CD14-positive monocyte (primary cell): ENCODE data around the gene SMAD1. TPM values are rescaled to one million over a fixed set of nuclear protein-coding genes. Genes with fewer than 3 reads are reported as not detected.

ENCODE experiments used
- DNase-seq, 3 donors: peaks; one replicate each; pipeline ENCODE4 v3.0.0-alpha.2; 2011 to 2022
- H2AFZ ChIP-seq: 2 replicates; pipeline ENCODE4 v1.6.0; 2012; ENCODE audit warnings: mild to moderate bottlenecking, low read depth, low read length, inconsistent platforms; ENCODE audit not compliant: insufficient read depth, poor library complexity, severe bottlenecking
- H3K27ac ChIP-seq, 2 donors: 1 replicate in 1 of 2; 2 replicates in 1 of 2; pipeline ENCODE4 v1.5.1; 2012 to 2013; ENCODE audit warnings: low read length in 2 of 2, control low read depth in 1 of 2, inconsistent platforms in 1 of 2, low read depth in 1 of 2, mild to moderate bottlenecking in 1 of 2
- H3K27me3 ChIP-seq, 2 donors: one replicate each; pipeline versions ENCODE4 v1.6.0 to v1.6.1; 2011 to 2013; ENCODE audit warnings: low read length in 2 of 2; ENCODE audit not compliant: control insufficient read depth in 2 of 2, insufficient read depth in 2 of 2
- H3K36me3 ChIP-seq, 2 donors: replicated peaks in 1 of 2; 1 replicate in 1 of 2; 2 replicates in 1 of 2; pipeline versions ENCODE4 v1.5.1 to v1.6.1; 2012 to 2013; ENCODE audit warnings: low read length in 2 of 2, control low read depth in 1 of 2, inconsistent platforms in 1 of 2, mild to moderate bottlenecking in 1 of 2; ENCODE audit not compliant: insufficient read depth in 2 of 2, control insufficient read depth in 1 of 2
- H3K4me1 ChIP-seq, 2 donors: 1 replicate in 1 of 2; 2 replicates in 1 of 2; pipeline versions ENCODE4 v1.5.1 to v1.6.1; 2012 to 2013; ENCODE audit warnings: low read length in 2 of 2, control low read depth in 1 of 2, inconsistent platforms in 1 of 2, mild to moderate bottlenecking in 1 of 2, moderate library complexity in 1 of 2; ENCODE audit not compliant: insufficient read depth in 2 of 2, control insufficient read depth in 1 of 2
- H3K4me2 ChIP-seq: replicated peaks from 2 replicates; pipeline ENCODE3; 2012; ENCODE audit warnings: low read length, moderate library complexity, mild to moderate bottlenecking; ENCODE audit not compliant: poor library complexity, severe bottlenecking; ENCODE audit errors: extremely low read depth
- H3K4me3 ChIP-seq, 3 experiments: fragments of 200-600 bp in 1 of 3; sonication (generic) in 1 of 3; replicated peaks in 1 of 3; 1 replicate in 2 of 3; 2 replicates in 1 of 3; pipeline ENCODE4 v1.5.1; 2011 to 2013; ENCODE audit warnings: low read length in 3 of 3, mild to moderate bottlenecking in 3 of 3, control low read depth in 2 of 3, low read depth in 2 of 3, inconsistent platforms in 1 of 3, moderate library complexity in 1 of 3
- H3K79me2 ChIP-seq: 2 replicates; pipeline ENCODE4 v1.6.0; 2012; ENCODE audit warnings: mild to moderate bottlenecking, control low read depth, inconsistent platforms, low read length, moderate library complexity; ENCODE audit not compliant: insufficient read depth
- H3K9ac ChIP-seq: 2 replicates; pipeline ENCODE4 v1.6.0; 2017; ENCODE audit warnings: low read length, mild to moderate bottlenecking; ENCODE audit not compliant: insufficient read depth, poor library complexity, severe bottlenecking
- H3K9me3 ChIP-seq, 2 donors: replicated peaks in 1 of 2; 1 replicate in 1 of 2; 2 replicates in 1 of 2; pipeline versions ENCODE4 v1.5.1 to v1.6.1; 2012 to 2013; ENCODE audit warnings: low read length in 2 of 2, control low read depth in 1 of 2; ENCODE audit not compliant: control insufficient read depth in 1 of 2, insufficient read depth in 1 of 2
- H4K20me1 ChIP-seq: 2 replicates; pipeline ENCODE4 v1.6.0; 2012; ENCODE audit warnings: mild to moderate bottlenecking, low read length, control low read depth, moderate library complexity; ENCODE audit not compliant: insufficient read depth
- H3K27ac Mint-ChIP-seq, 7 donors: one replicate each; pipeline ENCODE4 v1.8.0; 2020; ENCODE audit warnings: mild to moderate bottlenecking in 7 of 7, mixed read lengths in 7 of 7, moderate library complexity in 6 of 7, inconsistent platforms in 2 of 7
- H3K27me3 Mint-ChIP-seq, 3 donors: one replicate each; pipeline ENCODE4 v1.8.0; 2021 to 2022; ENCODE audit warnings: low read depth in 3 of 3, mild to moderate bottlenecking in 3 of 3, mixed read lengths in 3 of 3, moderate library complexity in 3 of 3, inconsistent platforms in 1 of 3
- H3K36me3 Mint-ChIP-seq, 2 donors: one replicate each; pipeline ENCODE4 v1.8.0; 2020; ENCODE audit warnings: mixed read lengths in 2 of 2, inconsistent platforms in 1 of 2, mild to moderate bottlenecking in 1 of 2
- H3K4me1 Mint-ChIP-seq: one replicate; pipeline ENCODE4 v1.8.0; 2020; ENCODE audit warnings: mild to moderate bottlenecking, mixed read lengths
- H3K4me3 Mint-ChIP-seq, 2 donors: one replicate each; pipeline ENCODE4 v1.8.0; 2020; ENCODE audit warnings: mild to moderate bottlenecking in 2 of 2, mixed read lengths in 2 of 2, moderate library complexity in 1 of 2
- H3K9me3 Mint-ChIP-seq, 7 donors: one replicate each; pipeline ENCODE4 v1.8.0; 2020 to 2022; ENCODE audit warnings: mixed read lengths in 7 of 7, mild to moderate bottlenecking in 6 of 7, moderate library complexity in 6 of 7, inconsistent platforms in 2 of 7
- WGBS: methylation state at CpG from one replicate; pipeline ENCODE4 v1.1.5; 2013; ENCODE audit warnings: missing lambda C conversion rate; ENCODE audit not compliant: insufficient coverage; 5-methylcytosine and 5-hydroxymethylcytosine counted together
- intact Hi-C, 2 donors: fragments of 100-400 bp; cut with micrococcal nuclease; formaldehyde crosslinking; loops; one replicate each; pipeline versions ENCODE4 v1.15.0 to v1.15.1; 2023
- polyA plus RNA-seq, 3 donors: library from polyadenylated mRNA; depleted of rRNA in 1 of 3; unstranded in 2 of 3; stranded (reverse) in 1 of 3; fragments of 300-500 nt in 2 of 3; fragments of >200 nt in 1 of 3; fragmentation: Illumina TruSeq in 2 of 3; gene quantifications; 1 replicate in 2 of 3; 2 replicates in 1 of 3; pipeline ENCODE4 v1.2.3, GENCODE V29; 2012 to 2021
- TF ChIP-seq, protein P1 (sequence below): fragments of 200-600 bp; IDR thresholded peaks from one replicate; pipeline ENCODE4 v1.8.0; 2022; ENCODE audit warnings: antibody characterized with exemption, mild to moderate bottlenecking

The SMAD1 gene
- polyA plus RNA-seq, 3 donors, result 8.2 to 14.4 (median 8.7) TPM

DNA sequence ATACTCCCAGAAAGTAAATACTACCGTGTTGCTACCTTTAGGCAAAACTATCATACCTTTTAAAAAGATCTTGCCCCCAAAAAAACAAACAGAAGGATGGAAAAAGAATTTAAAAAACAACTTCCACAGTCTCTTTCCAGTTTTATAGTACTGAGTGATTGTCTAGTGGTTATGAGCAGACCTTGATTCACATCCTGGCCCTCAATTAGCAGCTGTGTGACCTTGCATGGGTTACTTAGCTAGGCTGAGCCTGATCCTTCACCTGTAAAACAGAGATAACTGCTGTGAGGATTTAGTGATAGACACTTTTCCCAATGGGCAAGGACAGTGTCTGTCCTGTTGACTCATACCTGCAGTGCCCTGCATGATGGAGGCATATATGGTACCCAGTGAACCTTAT, 49.0 kb downstream of the SMAD1 start:
- Histone ChIP-seq H2AFZ (no peak overlapping the region), H3K4me3 (no peak overlapping the region), H3K4me1 (no peaks in the 10 kb centered on the region), H3K27me3 (no peaks in the 10 kb centered on the region), H3K36me3 (no peaks in the 10 kb centered on the region), H4K20me1 (no peaks in the 10 kb centered on the region), H3K9ac (no peak overlapping the region), H3K27ac (no peak overlapping the region), H3K79me2 (no peaks in the 10 kb centered on the region), H3K9me3 (no peaks in the 10 kb centered on the region), H3K4me2 (no peak overlapping the region)
- no CpG with 5 or more reads among the region's 1 CpG for WGBS
- H3K4me3 Mint-ChIP-seq, result no peak overlapping the region
- no peaks in the 10 kb centered on the region for H3K4me1 Mint-ChIP-seq
- H3K27me3 Mint-ChIP-seq, result no peaks in the 10 kb centered on the region
- TF ChIP-seq, protein P1, sequence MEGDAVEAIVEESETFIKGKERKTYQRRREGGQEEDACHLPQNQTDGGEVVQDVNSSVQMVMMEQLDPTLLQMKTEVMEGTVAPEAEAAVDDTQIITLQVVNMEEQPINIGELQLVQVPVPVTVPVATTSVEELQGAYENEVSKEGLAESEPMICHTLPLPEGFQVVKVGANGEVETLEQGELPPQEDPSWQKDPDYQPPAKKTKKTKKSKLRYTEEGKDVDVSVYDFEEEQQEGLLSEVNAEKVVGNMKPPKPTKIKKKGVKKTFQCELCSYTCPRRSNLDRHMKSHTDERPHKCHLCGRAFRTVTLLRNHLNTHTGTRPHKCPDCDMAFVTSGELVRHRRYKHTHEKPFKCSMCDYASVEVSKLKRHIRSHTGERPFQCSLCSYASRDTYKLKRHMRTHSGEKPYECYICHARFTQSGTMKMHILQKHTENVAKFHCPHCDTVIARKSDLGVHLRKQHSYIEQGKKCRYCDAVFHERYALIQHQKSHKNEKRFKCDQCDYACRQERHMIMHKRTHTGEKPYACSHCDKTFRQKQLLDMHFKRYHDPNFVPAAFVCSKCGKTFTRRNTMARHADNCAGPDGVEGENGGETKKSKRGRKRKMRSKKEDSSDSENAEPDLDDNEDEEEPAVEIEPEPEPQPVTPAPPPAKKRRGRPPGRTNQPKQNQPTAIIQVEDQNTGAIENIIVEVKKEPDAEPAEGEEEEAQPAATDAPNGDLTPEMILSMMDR, result no peak
- no peak overlapping the region for H3K27ac Mint-ChIP-seq
- intact Hi-C loops, result no loop called here
- H3K36me3 Mint-ChIP-seq, result peaks cover 2 to 6% of the 10 kb centered on the region in 2 donors
- H3K9me3 Mint-ChIP-seq, result no peaks in the 10 kb centered on the region
- no peak for DNase-seq

DNA sequence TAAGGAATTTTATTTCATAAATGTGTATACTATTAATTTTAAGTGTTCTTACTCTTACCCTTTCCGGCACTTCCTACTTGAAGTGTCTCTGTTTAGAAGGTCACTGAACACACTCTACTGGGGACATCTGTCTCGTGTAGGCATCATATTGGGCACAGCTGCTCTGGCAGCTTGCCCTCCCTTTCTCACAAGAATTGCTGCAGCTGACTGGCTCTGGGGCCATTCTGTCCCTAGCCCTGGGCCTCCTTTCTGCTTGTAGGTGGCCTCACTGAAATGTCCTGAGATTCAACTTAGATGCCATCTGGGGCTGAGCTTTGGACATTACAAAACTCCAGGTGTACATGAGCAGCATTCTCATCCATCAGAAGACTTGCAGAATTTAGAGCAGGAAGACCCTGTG, 49.6 kb downstream of the SMAD1 start:
- Histone ChIP-seq H3K36me3 (no peaks in the 10 kb centered on the region), H2AFZ (no peak overlapping the region), H3K27ac (no peak overlapping the region), H3K4me3 (no peak overlapping the region), H3K4me1 (no peaks in the 10 kb centered on the region), H3K9me3 (no peaks in the 10 kb centered on the region), H3K9ac (no peak overlapping the region), H4K20me1 (no peaks in the 10 kb centered on the region), H3K79me2 (no peaks in the 10 kb centered on the region), H3K4me2 (no peak overlapping the region), H3K27me3 (no peaks in the 10 kb centered on the region)
- Mint-ChIP-seq H3K9me3 (no peaks in the 10 kb centered on the region), H3K36me3 (peaks cover 2 to 6% of the 10 kb centered on the region in 2 donors), H3K4me3 (no peak overlapping the region), H3K4me1 (no peaks in the 10 kb centered on the region), H3K27me3 (no peaks in the 10 kb centered on the region), H3K27ac (no peak overlapping the region)
- no peak for DNase-seq
- TF ChIP-seq, protein P1, result no peak
- intact Hi-C loops, result no loop called here
- 38% methylated on average over 1 of the region's 2 CpGs for WGBS
